Measurements from ENCODE around the gene TEX11. TPM values are rescaled to one million over a fixed set of nuclear protein-coding genes. Genes with fewer than 3 reads are reported as not detected.
"Not testable (repeated sequence)": the region's sequence is repeated elsewhere in the genome, so short reads cannot be mapped to it uniquely, and the experiment has no call there.

The TEX11 gene
- total and polyA plus RNA-seq, 11 donors: not detected

DNA sequence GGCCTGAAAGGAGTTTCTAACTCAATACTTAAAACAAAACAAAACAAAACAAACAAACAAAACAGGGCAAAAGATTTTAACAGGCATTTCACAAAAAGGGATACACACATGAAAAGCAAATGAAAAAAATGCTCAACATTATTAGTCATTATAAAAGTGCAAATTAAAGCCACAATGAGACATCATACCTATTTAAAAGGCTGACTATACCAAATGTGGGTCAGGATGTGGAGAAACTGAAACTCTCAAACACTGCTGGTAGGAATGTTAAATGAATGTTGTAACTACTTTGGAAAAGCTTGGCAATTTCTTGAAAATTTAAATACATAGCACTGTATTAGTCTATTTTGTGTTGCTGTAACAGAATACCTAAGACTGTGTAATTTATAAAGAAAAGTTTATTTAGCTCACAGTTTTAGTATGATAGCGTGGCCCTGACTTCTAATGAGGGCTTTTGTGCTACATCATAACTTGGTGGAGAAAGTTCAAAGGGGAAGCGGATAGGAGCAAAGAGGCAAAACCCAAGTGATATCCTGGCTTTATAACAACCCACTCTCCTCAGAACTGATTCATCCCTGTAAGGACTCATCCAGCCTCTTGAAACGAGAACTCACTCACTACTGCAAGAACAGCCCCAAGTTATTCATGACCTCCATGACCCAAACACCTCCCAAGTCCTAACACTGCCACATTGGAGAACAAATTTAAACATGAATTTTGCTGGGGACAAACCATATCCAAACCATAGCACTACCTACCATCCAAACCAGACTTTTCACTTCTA is 214.0 kb downstream of the TEX11 start:
- peaks cover 0 to 7% (median 0%) of the 10 kb centered on the region in 12 donors for H3K9me3 ChIP-seq
- TF ChIP-seq CTCF (IDR thresholded peaks at IDR 0.05): no peak
- no peak for TF ChIP-seq POLR2A (IDR thresholded peaks at IDR 0.05)
- H3K27ac ChIP-seq: no peak overlapping the region
- no peaks in the 10 kb centered on the region for H3K36me3 ChIP-seq
- intact Hi-C loops (cut with DNase I): no loop called here
- no peak overlapping the region for H3K4me3 ChIP-seq
- WGBS, 4 donors: 53 to 77% (median 69%) methylated on average over 3 of the region's 3 CpGs
- no peak for DNase-seq
- H3K27me3 ChIP-seq: no peaks in the 10 kb centered on the region
- ATAC-seq: no peak
- no peaks in the 10 kb centered on the region for H3K4me1 ChIP-seq

GRCh38 chrX:70679455-70679854 is 229.1 kb downstream of the TEX11 start:
- H3K4me3 ChIP-seq; ATAC-seq; H3K36me3 ChIP-seq; H3K4me1 ChIP-seq; DNase-seq; intact Hi-C loops (cut with DNase I); H3K27me3 ChIP-seq; H3K27ac ChIP-seq: not testable (repeated sequence)
- WGBS, 4 donors: 93 to 95% methylated on average over 20 to 31 of the region's 33 CpGs; no CpG with 5 or more reads in 2 of the 4 donors
- peaks cover 0 to 14% (median 0%) of the 10 kb centered on the region in 12 donors for H3K9me3 ChIP-seq

DNA sequence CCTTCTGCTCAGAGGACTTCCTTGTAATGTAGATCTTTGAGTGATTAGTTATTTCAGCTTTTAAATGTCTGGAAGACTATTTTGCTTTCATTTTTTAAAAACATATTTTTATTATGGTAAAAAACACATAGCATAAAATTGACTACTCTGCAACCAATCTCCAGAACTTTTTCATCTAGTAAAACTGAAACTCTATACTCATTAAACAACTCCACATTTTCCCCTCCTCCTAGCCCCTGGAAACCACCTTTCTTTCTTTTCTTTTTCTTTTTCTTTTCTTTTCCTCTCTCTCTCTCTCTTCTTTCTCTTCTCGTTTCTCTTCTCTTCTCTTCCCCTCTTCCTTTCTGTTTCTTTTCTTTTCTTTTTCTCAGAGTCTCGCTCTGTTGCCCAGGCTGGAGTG is 233.2 kb downstream of the TEX11 start:
- H3K9me3 ChIP-seq: peaks cover 0 to 8% (median 0%) of the 10 kb centered on the region in 12 donors
- no peak overlapping the region for H3K4me3 ChIP-seq
- DNase-seq: no peak
- no peak overlapping the region for H3K27ac ChIP-seq
- WGBS, 4 donors: 53 to 70% (median 67%) methylated on average over 2 of the region's 2 CpGs
- no peaks in the 10 kb centered on the region for H3K4me1 ChIP-seq
- ATAC-seq: no peak
- TF ChIP-seq CTCF (IDR thresholded peaks at IDR 0.05) (no peak), POLR2A (IDR thresholded peaks at IDR 0.05) (no peak)
- H3K27me3 ChIP-seq: peaks cover 0 to 9% (median 0%) of the 10 kb centered on the region in 9 donors
- no peaks in the 10 kb centered on the region for H3K36me3 ChIP-seq
- intact Hi-C loops (cut with DNase I): no loop called here

GRCh38 chrX:70672326-70672725 is 236.2 kb downstream of the TEX11 start:
- Histone ChIP-seq H3K4me1 (no peaks in the 10 kb centered on the region), H3K9me3 (peaks cover 0 to 8% (median 0%) of the 10 kb centered on the region in 12 donors), H3K36me3 (no peaks in the 10 kb centered on the region), H3K4me3 (no peak overlapping the region), H3K27me3 (peaks cover 0 to 9% (median 0%) of the 10 kb centered on the region in 9 donors), H3K27ac (no peak overlapping the region)
- DNase-seq (no peak), ATAC-seq (no peak)
- no peak for TF ChIP-seq POLR2A (IDR thresholded peaks at IDR 0.05)
- TF ChIP-seq CTCF (IDR thresholded peaks at IDR 0.05): no peak
- intact Hi-C loops (cut with DNase I): no loop called here
- 46 to 72% (median 58%) methylated on average over 3 of the region's 3 CpGs for WGBS, 4 donors

Measured in heart left ventricle (tissue), 16 donors.